Measurements from ENCODE around the gene CRYBG1.
A peak's percentile ranks its signal among the peaks of the same experiment; 100 is the strongest.
"Not testable (repeated sequence)": the region's sequence is repeated elsewhere in the genome, so short reads cannot be mapped to it uniquely, and the experiment has no call there.

CRYBG1 gene

GRCh38 chr6:106555767-106556166, 195.2 kb downstream of the CRYBG1 start:
- intact Hi-C loops (cut with DNase I), result no loop called here
- DNase-seq, result no peak

GRCh38 chr6:106556368-106556960, 195.9 kb downstream of the CRYBG1 start:
- no peak for DNase-seq
- intact Hi-C loops (cut with DNase I), result no loop called here

GRCh38 chr6:106557837-106558236, 197.3 kb downstream of the CRYBG1 start:
- intact Hi-C loops (cut with DNase I), result no loop called here
- DNase-seq, result no peak

- DNase-seq, result no peak
Measured at GRCh38 chr6:106558364-106558763, 197.8 kb downstream of the CRYBG1 start.

GRCh38 chr6:106559659-106560058, 199.1 kb downstream of the CRYBG1 start:
- intact Hi-C loops (cut with DNase I), result loop anchor here (10.0 kb wide), 1 partner anchor 225 kb away; no protein-coding TSS in a partner anchor
- DNase-seq, result not testable (repeated sequence)

More at GRCh38 chr6:106558364-106558763, 197.8 kb downstream of the CRYBG1 start:
- intact Hi-C loops (cut with DNase I), result no loop called here

GRCh38 chr6:106560996-106561685, 200.6 kb downstream of the CRYBG1 start:
- no peak for DNase-seq
- intact Hi-C loops (cut with DNase I), result loop anchor here (10.0 kb wide), 1 partner anchor 226 kb away; no protein-coding TSS in a partner anchor

GRCh38 chr6:106561686-106562405, 201.3 kb downstream of the CRYBG1 start:
- intact Hi-C loops (cut with DNase I), result loop anchor here (10.0 kb wide), 1 partner anchor 227 kb away; no protein-coding TSS in a partner anchor
- no peak for DNase-seq

GRCh38 chr6:106563614-106564013, 203.1 kb downstream of the CRYBG1 start:
- DNase-seq, result no peak
- intact Hi-C loops (cut with DNase I), result loop anchor here (10.0 kb wide), 1 partner anchor 229 kb away; no protein-coding TSS in a partner anchor

- intact Hi-C loops (cut with DNase I), result loop anchor here (10.0 kb wide), 1 partner anchor 230 kb away; no protein-coding TSS in a partner anchor
- DNase-seq, result no peak
Measured at GRCh38 chr6:106564476-106564875, 204.0 kb downstream of the CRYBG1 start.

- intact Hi-C loops (cut with DNase I), result loop anchor here (5.0 to 10.0 kb wide), 2 partner anchors 121 to 234 kb away; no protein-coding TSS in a partner anchor
- no peak for DNase-seq
Measured at GRCh38 chr6:106568530-106568929, 208.0 kb downstream of the CRYBG1 start.

- no peak for DNase-seq
- intact Hi-C loops (cut with DNase I), result loop anchor here (5.0 to 10.0 kb wide), 2 partner anchors 122 to 235 kb away; no protein-coding TSS in a partner anchor
Measured at GRCh38 chr6:106569428-106569827, 208.9 kb downstream of the CRYBG1 start.

GRCh38 chr6:106572436-106572835, 211.9 kb downstream of the CRYBG1 start:
- intact Hi-C loops (cut with DNase I), result no loop called here
- no peak for DNase-seq

GRCh38 chr6:106572875-106573585, 212.5 kb downstream of the CRYBG1 start:
- no peak for DNase-seq
- intact Hi-C loops (cut with DNase I), result no loop called here

- intact Hi-C loops (cut with DNase I), result no loop called here
Measured at GRCh38 chr6:106574741-106575458, 214.4 kb downstream of the CRYBG1 start.

GRCh38 chr6:106579281-106579680, 218.8 kb downstream of the CRYBG1 start:
- intact Hi-C loops (cut with DNase I), result no loop called here
- no peak for DNase-seq

More at GRCh38 chr6:106574741-106575458, 214.4 kb downstream of the CRYBG1 start:
- DNase-seq, result peak in 31 of 42 donors; percentile 5 to 84 (median 36)

- intact Hi-C loops (cut with DNase I), result no loop called here
- no peak for DNase-seq
Measured at GRCh38 chr6:106581468-106581867, 221.0 kb downstream of the CRYBG1 start.

- intact Hi-C loops (cut with DNase I), result no loop called here
- no peak for DNase-seq
Measured at GRCh38 chr6:106586815-106587415, 226.4 kb downstream of the CRYBG1 start.

- DNase-seq; intact Hi-C loops (cut with DNase I): not testable (repeated sequence)
Measured at GRCh38 chr6:106588937-106589336, 228.4 kb downstream of the CRYBG1 start.

Measured in head of caudate nucleus (tissue), 42 donors.